PC-9 (cell line): Measurements from ENCODE around the gene TP53BP2.

ENCODE experiments used
- EZH2 ChIP-seq: fragments of 200-600 bp; sonication (generic); IDR thresholded peaks from 2 replicates; pipeline ENCODE4 v1.8.0; 2017; ENCODE audit warnings: antibody characterized with exemption, low read depth
- TF ChIP-seq, protein P1 (sequence below): fragments of 200-600 bp; sonication (generic); conservative IDR thresholded peaks from 2 replicates; pipeline ENCODE4 v1.6.1; 2017; ENCODE audit warnings: mixed run types, antibody characterized with exemption, mild to moderate bottlenecking, moderate library complexity

- no peak for TF ChIP-seq EZH2
- TF ChIP-seq, protein P1, sequence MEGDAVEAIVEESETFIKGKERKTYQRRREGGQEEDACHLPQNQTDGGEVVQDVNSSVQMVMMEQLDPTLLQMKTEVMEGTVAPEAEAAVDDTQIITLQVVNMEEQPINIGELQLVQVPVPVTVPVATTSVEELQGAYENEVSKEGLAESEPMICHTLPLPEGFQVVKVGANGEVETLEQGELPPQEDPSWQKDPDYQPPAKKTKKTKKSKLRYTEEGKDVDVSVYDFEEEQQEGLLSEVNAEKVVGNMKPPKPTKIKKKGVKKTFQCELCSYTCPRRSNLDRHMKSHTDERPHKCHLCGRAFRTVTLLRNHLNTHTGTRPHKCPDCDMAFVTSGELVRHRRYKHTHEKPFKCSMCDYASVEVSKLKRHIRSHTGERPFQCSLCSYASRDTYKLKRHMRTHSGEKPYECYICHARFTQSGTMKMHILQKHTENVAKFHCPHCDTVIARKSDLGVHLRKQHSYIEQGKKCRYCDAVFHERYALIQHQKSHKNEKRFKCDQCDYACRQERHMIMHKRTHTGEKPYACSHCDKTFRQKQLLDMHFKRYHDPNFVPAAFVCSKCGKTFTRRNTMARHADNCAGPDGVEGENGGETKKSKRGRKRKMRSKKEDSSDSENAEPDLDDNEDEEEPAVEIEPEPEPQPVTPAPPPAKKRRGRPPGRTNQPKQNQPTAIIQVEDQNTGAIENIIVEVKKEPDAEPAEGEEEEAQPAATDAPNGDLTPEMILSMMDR = no peak
Measured at GRCh38 chr1:223747838-223748335, 97.9 kb downstream of the TP53BP2 start.
